ENCODE results near the gene LPAR1.

Gene LPAR1

DNA sequence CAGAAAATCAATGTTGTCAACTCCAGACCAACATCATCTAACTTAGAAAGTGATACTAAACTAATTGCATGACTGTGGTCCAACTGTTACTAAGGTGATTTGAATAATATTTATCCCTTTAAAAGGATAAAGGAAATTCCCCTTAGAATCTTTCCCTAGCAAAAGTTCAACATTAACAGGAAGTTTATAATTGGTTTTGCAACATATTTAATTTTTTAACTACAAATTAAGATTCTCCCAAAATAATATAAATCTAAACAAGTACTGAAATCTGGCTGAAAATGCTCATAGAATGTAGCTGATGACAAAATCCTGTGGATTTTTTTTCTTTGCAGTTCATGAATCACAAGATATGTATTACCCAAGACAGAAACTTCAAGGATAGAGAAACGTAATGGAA, 151.4 kb downstream of the LPAR1 start (continued):
- TF ChIP-seq ZNF280D (tag by site-specific recombination; IDR thresholded peaks at IDR 0.05) (no peak), ZBTB44 (tag by site-specific recombination; IDR thresholded peaks at IDR 0.05) (no peak), ZBTB20 (tag by site-specific recombination; IDR thresholded peaks at IDR 0.05) (no peak), MYNN (tag by site-specific recombination; IDR thresholded peaks at IDR 0.05; ENCODE audit: borderline replicate concordance) (no peak), ZNF624 (tag by site-specific recombination; IDR thresholded peaks at IDR 0.05) (no peak), ZNF549 (tag by site-specific recombination; IDR thresholded peaks at IDR 0.05) (no peak)
- TF ChIP-seq, protein P1, sequence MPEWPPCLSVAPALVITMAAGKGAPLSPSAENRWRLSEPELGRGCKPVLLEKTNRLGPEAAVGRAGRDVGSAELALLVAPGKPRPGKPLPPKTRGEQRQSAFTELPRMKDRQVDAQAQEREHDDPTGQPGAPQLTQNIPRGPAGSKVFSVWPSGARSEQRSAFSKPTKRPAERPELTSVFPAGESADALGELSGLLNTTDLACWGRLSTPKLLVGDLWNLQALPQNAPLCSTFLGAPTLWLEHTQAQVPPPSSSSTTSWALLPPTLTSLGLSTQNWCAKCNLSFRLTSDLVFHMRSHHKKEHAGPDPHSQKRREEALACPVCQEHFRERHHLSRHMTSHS (tag by site-specific recombination; IDR thresholded peaks at IDR 0.05), result no peak

- H3K4me1 ChIP-seq (ENCODE audit: control insufficient read depth, insufficient read depth, low read length), result no peaks in the 10 kb centered on the region
- H3K27ac ChIP-seq (ENCODE audit: extremely low read depth, low read depth, low read length), result no peak overlapping the region
- no peaks in the 10 kb centered on the region for H3K9me3 ChIP-seq (ENCODE audit: control insufficient read depth, insufficient read depth, low read depth, low read length)
- ChIA-PET CTCF (interaction anchor here (0.9 kb wide), 1 partner anchor 9 kb away, joined by 5 read pairs; no protein-coding TSS in a partner anchor), POLR2A (no interaction called here)
- no peak overlapping the region for H3K4me3 ChIP-seq (ENCODE audit: low read depth, low read length)
- TF ChIP-seq ZNF600 (tag by site-specific recombination; IDR thresholded peaks at IDR 0.05) (peak; percentile 35; the same call in 1 of the 2 replicates), ZNF629 (tag by site-specific recombination; IDR thresholded peaks at IDR 0.05) (no peak), SCRT2 (tag by site-specific recombination; IDR thresholded peaks at IDR 0.05) (0 out of 2 replicates have a peak, but pooled peaks have one; percentile 42), ZNF174 (tag by site-specific recombination; IDR thresholded peaks at IDR 0.05) (no peak)
- peaks cover 0 to 3% of the 10 kb centered on the region in 2 experiments; a peak in 1 of 3 replicates for H3K36me3 ChIP-seq (ENCODE audit: control insufficient read depth in 2 of 2, insufficient read depth in 1 of 2, low read length in 2 of 2)
Measured at GRCh38 chr9:110880189-110880588, 158.1 kb downstream of the LPAR1 start.

GRCh38 chr9:110877374-110877773, 160.9 kb downstream of the LPAR1 start:
- H3K4me1 ChIP-seq (ENCODE audit: control insufficient read depth, insufficient read depth, low read length), result no peaks in the 10 kb centered on the region
- TF ChIP-seq YY2 (tag by site-specific recombination; IDR thresholded peaks at IDR 0.05) (no peak), ZNF660 (tag by site-specific recombination; IDR thresholded peaks at IDR 0.05) (no peak), TRIM28 (IDR thresholded peaks at IDR 0.05; ENCODE audit: borderline replicate concordance, low read length) (no peak), ZBTB44 (tag by site-specific recombination; IDR thresholded peaks at IDR 0.05) (no peak)
- POLR2A ChIA-PET, result no interaction called here
- H3K9me3 ChIP-seq (ENCODE audit: control insufficient read depth, insufficient read depth, low read depth, low read length), result no peaks in the 10 kb centered on the region
- no peak overlapping the region for H3K27ac ChIP-seq (ENCODE audit: extremely low read depth, low read depth, low read length)
- peaks cover 0 to 4% of the 10 kb centered on the region in 2 experiments; a peak in 1 of 3 replicates for H3K36me3 ChIP-seq (ENCODE audit: control insufficient read depth in 2 of 2, insufficient read depth in 1 of 2, low read length in 2 of 2)
- no peak overlapping the region for H3K4me3 ChIP-seq (ENCODE audit: low read depth, low read length)
- CTCF ChIA-PET, result no interaction called here
